LNCaP clone FGC (cell line): ENCODE results near the gene SLC29A1.

Source experiments
- DNase-seq: peaks from one replicate; pipeline ENCODE4 v3.0.0-alpha.2; 2011; ENCODE audit warnings: low read depth
- H3K4me3 ChIP-seq: 2 replicates; pipeline ENCODE4 v1.5.1; 2011; ENCODE audit warnings: mild to moderate bottlenecking, low read depth, low read length, control low read depth
- CTCF ChIP-seq: IDR thresholded peaks from 2 replicates; pipeline ENCODE4 v1.5.1; 2012; ENCODE audit warnings: mild to moderate bottlenecking; ENCODE audit not compliant: control insufficient read depth, insufficient read depth; ENCODE audit errors: extremely low read depth

Gene SLC29A1

GRCh38 chr6:44255105-44255808 lies 31.9 kb downstream of the SLC29A1 start:
- no peak for DNase-seq
- no peak overlapping the region for H3K4me3 ChIP-seq
- TF ChIP-seq CTCF, result no peak

DNA sequence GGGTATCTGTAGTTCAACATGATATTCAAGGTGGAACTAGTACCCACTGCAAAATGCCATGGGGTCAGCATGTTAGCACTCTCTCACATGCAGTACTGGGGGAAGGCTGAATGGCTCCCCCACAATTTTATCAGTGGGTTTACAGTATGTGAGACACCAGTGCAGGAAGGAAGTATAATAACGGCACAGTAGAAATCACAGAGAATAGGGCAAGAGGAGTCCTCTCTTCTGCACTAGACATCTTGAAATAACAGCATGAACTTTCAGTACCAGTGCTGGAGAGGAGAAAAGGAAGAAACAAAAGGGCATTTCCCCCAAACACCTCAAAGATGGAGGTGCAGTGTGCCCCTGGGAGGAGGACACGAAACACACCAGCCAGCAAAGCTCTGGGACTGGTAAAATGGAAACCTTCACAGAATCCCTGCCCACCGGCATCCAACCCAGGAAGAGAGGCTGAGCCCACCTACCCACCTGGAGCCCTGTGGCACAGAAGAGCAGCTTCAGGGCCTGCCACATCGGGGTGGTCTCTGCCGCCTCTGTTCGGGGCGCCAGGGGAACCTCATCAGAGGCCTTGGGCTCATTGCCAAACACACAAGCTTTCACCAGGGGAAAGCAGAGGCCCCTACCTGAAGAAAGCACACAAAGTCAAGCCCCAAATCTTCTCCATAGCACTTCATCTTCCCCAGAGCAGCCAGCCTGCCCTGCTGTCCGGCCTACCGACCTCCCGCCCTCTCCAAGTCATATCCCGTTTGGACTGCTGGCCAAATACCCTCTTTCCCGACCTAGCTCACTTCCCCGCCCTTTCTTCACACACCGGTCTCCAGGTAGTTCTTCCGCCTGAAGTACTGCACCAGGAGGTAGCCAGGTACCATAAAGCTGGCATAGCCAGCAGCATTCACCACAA lies 32.7 kb downstream of the SLC29A1 start:
- no peak for TF ChIP-seq CTCF
- H3K4me3 ChIP-seq, result peak overlapping the region; percentile 83
- DNase-seq, result no peak

- no peak for DNase-seq
- peak overlapping the region; percentile 83 for H3K4me3 ChIP-seq
- no peak for TF ChIP-seq CTCF
These were observed 33.3 kb downstream of the SLC29A1 start for GRCh38 chr6:44256775-44257024.

- no peak for DNase-seq
- peak within 1 kb of the TSS; percentile 83 for H3K4me3 ChIP-seq
- TF ChIP-seq CTCF, result peak; percentile 79
These were observed 33.8 kb downstream of the SLC29A1 start, which contains the start of gene SLC35B2 for GRCh38 chr6:44257025-44257752. TSS of gene SLC35B2 (minus strand) at chr6:44257528. CDS start at chr6:44257410, 118 bp downstream.

DNA sequence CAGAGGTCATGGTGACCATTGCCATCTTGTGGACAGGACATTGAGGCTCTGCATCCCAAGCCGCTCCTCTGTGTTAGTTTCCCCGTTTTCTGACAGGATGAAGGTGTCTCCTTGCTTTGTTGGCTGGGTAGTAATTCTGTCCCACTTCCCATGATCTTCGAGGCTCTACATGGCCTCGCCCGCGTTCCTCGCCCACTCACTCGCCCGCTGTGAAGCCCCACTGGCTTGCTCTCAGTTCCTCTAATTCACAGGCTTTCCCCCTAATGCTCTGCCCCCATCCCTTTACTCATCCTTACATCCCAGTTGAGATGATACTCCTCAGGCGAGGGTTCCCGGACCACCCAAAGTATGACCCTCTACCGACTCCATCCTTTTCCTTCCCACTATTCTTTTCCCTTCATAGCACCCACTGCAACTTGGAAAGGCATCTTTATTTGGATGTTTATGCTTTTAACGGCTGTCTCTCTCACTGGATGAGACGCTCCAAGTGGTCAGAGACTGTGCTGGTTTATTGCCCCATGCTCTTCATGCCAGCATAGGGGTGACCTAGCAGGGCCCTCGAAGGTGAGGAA lies 34.4 kb downstream of the SLC29A1 start:
- peak overlapping the region; percentile 83 for H3K4me3 ChIP-seq
- TF ChIP-seq CTCF, result no peak
- DNase-seq, result no peak

- DNase-seq, result no peak
- H3K4me3 ChIP-seq, result no peak overlapping the region; the same call in 1 of the 2 replicates
- no peak for TF ChIP-seq CTCF
These were observed 35.0 kb downstream of the SLC29A1 start for GRCh38 chr6:44258325-44258863.
